ENCODE measurements around the gene CACNA1D.

DNA sequence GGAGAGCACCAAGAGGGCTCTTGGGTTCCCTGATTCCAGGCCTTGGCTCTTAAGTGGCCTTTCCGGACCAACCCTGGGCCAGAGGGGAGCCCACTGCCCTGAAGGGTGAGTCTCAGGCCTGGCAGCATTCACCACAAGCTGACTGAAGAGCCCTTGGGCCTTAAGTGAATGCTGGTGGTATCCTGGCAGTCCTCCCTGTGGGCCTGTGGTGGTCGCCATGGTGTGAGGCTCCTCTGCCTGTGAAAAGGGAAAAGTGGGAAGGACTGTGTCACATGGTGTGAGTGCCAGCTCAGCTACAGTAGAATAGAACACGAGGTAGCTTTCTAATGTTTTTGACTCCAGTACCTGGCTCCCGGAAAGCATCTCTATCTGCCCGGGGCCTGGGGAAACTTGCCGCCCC, 336.5 kb downstream of the CACNA1D start:
- TF ChIP-seq POLR2A (conservative IDR thresholded peaks at IDR 0.05): no peak
- TF ChIP-seq GABPA (tag; conservative IDR thresholded peaks at IDR 0.05; ENCODE audit: low read depth): no peak
- no peak for TF ChIP-seq NR4A1 (CRISPR knock-in tag; IDR thresholded peaks at IDR 0.05)
- no peak for TF ChIP-seq NR4A1 (tag; IDR thresholded peaks at IDR 0.05)
- TF ChIP-seq EP300 (IDR thresholded peaks at IDR 0.05; ENCODE audit: low read length): no peak
- no peak for TF ChIP-seq NONO (IDR thresholded peaks at IDR 0.05; ENCODE audit: low read depth in 2 of 2, low read length in 1 of 2)

All from K562 (cell line).